ENCODE measurements around the gene U2AF1L4.

The U2AF1L4 gene

GRCh38 chr19:35731779-35732405 is 13.3 kb downstream of the U2AF1L4 start:
- TF ChIP-seq, protein P1, sequence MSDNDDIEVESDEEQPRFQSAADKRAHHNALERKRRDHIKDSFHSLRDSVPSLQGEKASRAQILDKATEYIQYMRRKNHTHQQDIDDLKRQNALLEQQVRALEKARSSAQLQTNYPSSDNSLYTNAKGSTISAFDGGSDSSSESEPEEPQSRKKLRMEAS (IDR thresholded peaks at IDR 0.05; ENCODE audit: low read depth, low read length) = no peak
- no peak for TF ChIP-seq MYC (IDR thresholded peaks at IDR 0.05; ENCODE audit: low read depth, low read length)
- TF ChIP-seq POLR2A (IDR thresholded peaks at IDR 0.05; ENCODE audit: extremely low read depth, insufficient read length) = no peak
- no peak for TF ChIP-seq CTCF (IDR thresholded peaks at IDR 0.05; ENCODE audit: low read depth, low read length)
- DNase-seq (ENCODE audit: low read depth) = no peak
- H3K4me3 ChIP-seq (ENCODE audit: low read depth, low read length) = no peak overlapping the region

GRCh38 chr19:35731353-35731752 is 13.9 kb downstream of the U2AF1L4 start:
- H3K4me3 ChIP-seq (ENCODE audit: low read depth, low read length) = no peak overlapping the region
- no peak for TF ChIP-seq POLR2A (IDR thresholded peaks at IDR 0.05; ENCODE audit: extremely low read depth, insufficient read length)
- no peak for DNase-seq (ENCODE audit: low read depth)

GRCh38 chr19:35730326-35730725 is 14.9 kb downstream of the U2AF1L4 start:
- DNase-seq (ENCODE audit: low read depth) = no peak
- H3K4me3 ChIP-seq (ENCODE audit: low read depth, low read length) = no peak overlapping the region
- TF ChIP-seq POLR2A (IDR thresholded peaks at IDR 0.05; ENCODE audit: extremely low read depth, insufficient read length) (no peak), CTCF (IDR thresholded peaks at IDR 0.05; ENCODE audit: low read depth, low read length) (no peak), MYC (IDR thresholded peaks at IDR 0.05; ENCODE audit: low read depth, low read length) (no peak)
- TF ChIP-seq, protein P1 (IDR thresholded peaks at IDR 0.05; ENCODE audit: low read depth, low read length) = no peak

DNA sequence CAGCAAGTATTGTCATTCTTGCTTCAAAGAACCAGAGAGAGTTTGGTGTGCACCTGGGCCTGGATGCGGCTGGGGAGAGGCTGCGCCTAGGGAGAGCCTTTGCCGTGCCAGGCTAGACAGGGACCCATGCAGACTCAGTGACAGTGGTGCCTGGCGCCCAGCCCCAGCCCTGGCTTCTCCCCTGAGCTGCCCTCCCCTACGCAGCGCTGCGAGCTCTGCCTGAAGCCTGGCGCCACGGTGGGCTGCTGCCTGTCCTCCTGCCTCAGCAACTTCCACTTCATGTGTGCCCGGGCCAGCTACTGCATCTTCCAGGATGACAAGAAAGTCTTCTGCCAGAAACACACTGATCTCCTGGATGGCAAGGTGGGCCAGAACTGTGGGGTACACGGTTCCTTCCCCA is 15.5 kb downstream of the U2AF1L4 start:
- H3K4me3 ChIP-seq (ENCODE audit: low read depth, low read length) = no peak overlapping the region
- TF ChIP-seq, protein P1 (IDR thresholded peaks at IDR 0.05; ENCODE audit: low read depth, low read length) = no peak
- TF ChIP-seq CTCF (IDR thresholded peaks at IDR 0.05; ENCODE audit: low read depth, low read length) (no peak), MYC (IDR thresholded peaks at IDR 0.05; ENCODE audit: low read depth, low read length) (no peak), POLR2A (IDR thresholded peaks at IDR 0.05; ENCODE audit: extremely low read depth, insufficient read length) (no peak)
- DNase-seq (ENCODE audit: low read depth) = no peak

GRCh38 chr19:35729021-35729420 is 16.2 kb downstream of the U2AF1L4 start:
- DNase-seq (ENCODE audit: low read depth) = no peak
- no peak overlapping the region for H3K4me3 ChIP-seq (ENCODE audit: low read depth, low read length)
- no peak for TF ChIP-seq MYC (IDR thresholded peaks at IDR 0.05; ENCODE audit: low read depth, low read length)
- no peak for TF ChIP-seq CTCF (IDR thresholded peaks at IDR 0.05; ENCODE audit: low read depth, low read length)
- TF ChIP-seq POLR2A (IDR thresholded peaks at IDR 0.05; ENCODE audit: extremely low read depth, insufficient read length) = no peak
- TF ChIP-seq, protein P1 (IDR thresholded peaks at IDR 0.05; ENCODE audit: low read depth, low read length) = no peak

DNA sequence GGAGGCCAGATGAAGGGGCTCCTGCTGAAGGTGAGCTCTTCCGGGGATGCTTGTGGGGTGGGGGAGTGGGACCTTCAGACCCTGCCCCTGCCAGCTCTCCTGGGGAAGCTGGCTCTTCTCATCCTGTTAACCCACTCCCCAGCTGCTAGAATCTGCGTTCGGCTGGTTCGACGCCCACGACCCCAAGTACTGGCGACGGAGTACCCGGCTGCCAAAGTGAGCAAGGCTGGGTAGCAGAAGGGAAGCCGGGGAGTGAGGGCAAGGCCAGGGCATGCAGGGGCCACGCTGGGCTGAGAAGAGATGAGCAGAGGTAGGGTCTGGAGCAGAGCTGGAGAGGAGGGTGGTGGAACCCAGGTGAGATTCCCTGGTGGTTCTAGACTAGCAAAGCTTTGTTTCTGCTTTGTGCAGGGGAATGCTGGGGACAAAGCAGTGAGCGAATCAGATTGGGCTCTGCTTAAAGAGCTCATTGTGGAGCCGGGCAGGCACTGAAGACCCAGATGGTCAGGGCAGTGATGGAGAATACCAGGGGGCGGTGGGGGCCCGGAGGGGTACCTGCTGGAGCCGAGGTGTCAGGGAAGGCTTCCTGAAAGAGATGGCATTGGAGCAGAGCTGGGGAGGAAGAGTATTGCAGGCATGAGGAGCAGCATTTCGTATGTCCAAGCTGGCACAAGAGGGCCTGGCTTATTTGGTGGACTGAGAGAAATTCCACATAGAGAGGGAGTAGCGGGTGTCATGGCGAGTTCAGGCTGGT is 17.1 kb downstream of the U2AF1L4 start:
- no peak for DNase-seq (ENCODE audit: low read depth)
- H3K4me3 ChIP-seq (ENCODE audit: low read depth, low read length) = no peak overlapping the region
- TF ChIP-seq CTCF (IDR thresholded peaks at IDR 0.05; ENCODE audit: low read depth, low read length) (no peak), POLR2A (IDR thresholded peaks at IDR 0.05; ENCODE audit: extremely low read depth, insufficient read length) (no peak), MYC (IDR thresholded peaks at IDR 0.05; ENCODE audit: low read depth, low read length) (no peak)
- TF ChIP-seq, protein P1 (IDR thresholded peaks at IDR 0.05; ENCODE audit: low read depth, low read length) = no peak

Data from NB4 (cell line).